ENCODE measurements around the gene BTAF1.

BTAF1 gene

DNA sequence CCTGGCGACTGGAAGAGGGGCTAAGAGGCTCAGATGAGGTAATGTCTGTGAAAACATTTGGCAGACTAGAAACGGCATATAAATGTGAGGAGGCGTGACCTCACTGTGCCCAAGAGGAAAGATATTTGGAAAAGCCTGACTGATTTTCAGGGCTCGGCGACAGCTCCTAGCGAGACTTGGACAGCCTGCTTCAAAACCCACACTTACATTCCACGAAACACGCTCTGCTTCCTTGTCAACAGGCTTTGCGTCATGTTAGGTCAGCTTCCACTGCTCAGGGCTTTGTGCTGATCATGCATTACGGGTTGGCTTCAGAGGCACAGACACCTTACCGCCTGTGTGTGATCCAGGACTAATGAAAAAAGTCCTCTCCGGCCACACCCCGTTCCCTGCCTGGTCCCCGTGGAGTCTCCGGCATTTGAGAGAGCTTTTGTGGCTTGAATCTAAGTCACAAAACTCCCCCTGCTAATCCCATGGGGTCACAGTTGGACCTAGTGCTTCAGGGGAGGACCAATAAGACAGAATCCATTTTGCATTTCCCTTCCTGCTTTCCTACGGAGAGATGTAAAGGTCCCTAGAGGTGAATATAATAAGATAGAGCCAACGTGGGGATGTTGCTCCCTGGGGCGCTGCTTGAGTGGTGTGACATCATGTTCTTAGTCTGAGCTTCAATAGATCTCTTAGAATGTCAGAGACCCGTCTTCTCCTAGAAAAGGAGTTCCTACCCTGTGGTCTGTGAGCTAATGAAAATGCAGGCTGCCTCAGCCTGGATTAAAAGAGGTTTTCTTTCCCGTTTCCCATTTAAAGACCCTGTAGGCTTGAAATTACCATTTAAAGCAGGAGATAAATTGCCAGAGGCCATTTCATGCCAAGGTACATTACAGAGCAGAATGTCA is 39.8 kb upstream of the BTAF1 start:
- DNase-seq = peak; percentile 92
- H3K4me3 ChIP-seq (ENCODE audit: low read depth, low read length) = peak overlapping the region; percentile 37
- no peak for TF ChIP-seq CTCF (IDR thresholded peaks at IDR 0.05; ENCODE audit: low read depth, low read length)

DNA sequence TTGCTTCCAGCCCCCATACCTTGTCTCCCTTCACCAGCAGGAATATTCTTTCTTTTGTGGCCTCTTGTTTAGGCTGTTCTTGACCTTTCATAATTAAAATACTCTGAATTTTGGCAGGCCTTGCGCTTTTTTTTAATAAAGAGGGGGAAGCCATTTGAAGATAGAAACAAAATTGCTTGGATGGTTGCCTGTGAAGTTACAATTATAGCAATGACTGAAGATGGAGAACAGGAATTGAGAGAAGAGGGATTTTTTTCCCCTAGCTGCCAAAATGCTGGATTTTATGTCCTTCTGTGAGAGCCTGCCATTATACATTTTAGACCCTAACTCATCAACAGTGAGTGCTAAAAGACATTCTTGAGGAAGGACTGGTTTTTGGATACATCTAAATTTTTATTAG is 39.0 kb upstream of the BTAF1 start:
- peak overlapping the region; percentile 84 for H3K27ac ChIP-seq
- DNase-seq = no peak
- no peak for TF ChIP-seq CTCF (IDR thresholded peaks at IDR 0.05; ENCODE audit: low read depth, low read length)
- H3K36me3 ChIP-seq = no peaks in the 10 kb centered on the region
- no peaks in the 10 kb centered on the region for H3K9me3 ChIP-seq (ENCODE audit: severe bottlenecking)
- peak overlapping the region; percentile 37 for H3K4me3 ChIP-seq (ENCODE audit: low read depth, low read length)
- H3K27me3 ChIP-seq (ENCODE audit: insufficient read depth, low read depth, severe bottlenecking) = no peaks in the 10 kb centered on the region

More for the DNA sequence above, 39.8 kb upstream of the BTAF1 start:
- Histone ChIP-seq H3K36me3 (no peaks in the 10 kb centered on the region), H3K27me3 (ENCODE audit: insufficient read depth, low read depth, severe bottlenecking) (no peaks in the 10 kb centered on the region), H3K27ac (peak overlapping the region; percentile 84), H3K9me3 (ENCODE audit: severe bottlenecking) (no peaks in the 10 kb centered on the region)

GRCh38 chr10:91885362-91886079 is 38.0 kb upstream of the BTAF1 start:
- no peaks in the 10 kb centered on the region for H3K27me3 ChIP-seq (ENCODE audit: insufficient read depth, low read depth, severe bottlenecking)
- TF ChIP-seq CTCF (IDR thresholded peaks at IDR 0.05; ENCODE audit: low read depth, low read length) = no peak
- H3K9me3 ChIP-seq (ENCODE audit: severe bottlenecking) = no peaks in the 10 kb centered on the region
- H3K27ac ChIP-seq = peak overlapping the region; percentile 84
- H3K36me3 ChIP-seq = no peaks in the 10 kb centered on the region
- no peak overlapping the region for H3K4me3 ChIP-seq (ENCODE audit: low read depth, low read length)
- peak; percentile 76 for DNase-seq

DNA sequence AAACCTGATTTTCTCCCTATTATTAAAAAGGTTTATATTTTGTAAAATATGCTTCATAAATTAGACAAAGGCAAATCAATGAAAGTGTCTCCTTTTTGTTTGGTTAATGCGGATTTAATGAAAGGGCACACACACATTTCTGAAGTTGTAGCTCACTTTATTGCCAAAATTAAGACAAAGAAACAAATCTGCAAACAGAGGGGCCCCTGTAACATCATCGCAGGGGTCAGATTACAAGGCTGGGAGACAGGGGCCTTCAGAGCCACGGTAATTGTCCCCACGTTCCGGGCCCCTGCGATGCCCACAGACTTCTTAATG is 36.7 kb upstream of the BTAF1 start:
- no peak overlapping the region for H3K4me3 ChIP-seq (ENCODE audit: low read depth, low read length)
- no peaks in the 10 kb centered on the region for H3K36me3 ChIP-seq
- DNase-seq = no peak
- TF ChIP-seq CTCF (IDR thresholded peaks at IDR 0.05; ENCODE audit: low read depth, low read length) = no peak
- no peaks in the 10 kb centered on the region for H3K9me3 ChIP-seq (ENCODE audit: severe bottlenecking)
- H3K27ac ChIP-seq = no peak overlapping the region
- no peaks in the 10 kb centered on the region for H3K27me3 ChIP-seq (ENCODE audit: insufficient read depth, low read depth, severe bottlenecking)

DNA sequence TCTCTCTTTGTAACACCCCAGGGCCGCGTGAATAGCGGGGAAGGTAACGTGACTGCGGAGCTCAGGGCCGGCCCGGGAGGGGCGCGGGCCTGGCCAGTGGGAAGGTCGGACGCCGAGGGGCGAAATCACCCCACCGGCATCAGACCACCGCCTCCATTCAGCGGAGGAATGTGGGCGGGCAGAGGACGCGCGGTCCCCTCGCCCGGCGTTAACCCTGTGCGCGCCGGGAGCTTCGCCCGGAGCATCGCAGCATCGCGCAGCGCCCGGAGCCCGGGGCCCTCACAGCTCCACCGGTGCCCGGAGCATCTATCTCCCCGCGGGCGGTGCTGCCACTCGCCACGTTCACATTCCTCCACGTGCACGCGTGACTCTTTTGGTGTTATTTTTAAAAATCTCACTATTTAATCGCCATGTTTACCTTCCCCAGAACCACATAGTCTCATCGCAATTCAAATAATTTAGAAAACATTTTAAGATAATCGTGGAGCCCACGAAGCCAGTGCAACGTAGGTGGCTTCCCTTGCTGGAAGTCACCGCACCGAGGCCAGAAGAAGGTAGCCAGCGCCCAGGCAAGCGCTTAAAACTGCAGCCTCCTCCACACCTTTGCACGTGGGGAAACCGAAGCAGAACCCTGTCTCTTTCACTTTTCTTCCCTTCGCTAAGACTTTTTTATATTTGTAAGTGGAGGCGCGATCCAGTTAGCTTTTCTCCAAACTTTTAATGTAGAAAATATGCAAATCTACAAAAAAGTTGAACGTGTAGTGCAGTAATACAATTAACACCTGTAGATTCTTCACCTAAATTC is 36.1 kb upstream of the BTAF1 start:
- H3K4me3 ChIP-seq (ENCODE audit: low read depth, low read length) = no peak overlapping the region
- no peak for TF ChIP-seq CTCF (IDR thresholded peaks at IDR 0.05; ENCODE audit: low read depth, low read length)
- H3K9me3 ChIP-seq (ENCODE audit: severe bottlenecking) = no peaks in the 10 kb centered on the region
- no peak for DNase-seq
- no peaks in the 10 kb centered on the region for H3K27me3 ChIP-seq (ENCODE audit: insufficient read depth, low read depth, severe bottlenecking)
- H3K27ac ChIP-seq = no peak overlapping the region
- H3K36me3 ChIP-seq = no peaks in the 10 kb centered on the region

Data from WERI-Rb-1 (cell line).